Mammary epithelial cell (primary cell): ENCODE data around the gene TGM2.

Source experiments
- EZH2 ChIP-seq: IDR thresholded peaks from 2 replicates; pipeline ENCODE4 v1.6.1; 2012; ENCODE audit warnings: low read length, inconsistent platforms, borderline replicate concordance
- TF ChIP-seq, protein P1 (sequence below), 2 donors: IDR thresholded peaks in 1 of 2; conservative IDR thresholded peaks in 1 of 2; 2 replicates each; pipeline ENCODE4 v1.5.1; 2011 to 2012; ENCODE audit warnings: inconsistent platforms in 2 of 2, low read length in 2 of 2, mild to moderate bottlenecking in 2 of 2, control low read depth in 1 of 2, low read depth in 1 of 2; ENCODE audit not compliant: insufficient read depth in 1 of 2; ENCODE audit errors: extremely low read depth in 1 of 2

DNA sequence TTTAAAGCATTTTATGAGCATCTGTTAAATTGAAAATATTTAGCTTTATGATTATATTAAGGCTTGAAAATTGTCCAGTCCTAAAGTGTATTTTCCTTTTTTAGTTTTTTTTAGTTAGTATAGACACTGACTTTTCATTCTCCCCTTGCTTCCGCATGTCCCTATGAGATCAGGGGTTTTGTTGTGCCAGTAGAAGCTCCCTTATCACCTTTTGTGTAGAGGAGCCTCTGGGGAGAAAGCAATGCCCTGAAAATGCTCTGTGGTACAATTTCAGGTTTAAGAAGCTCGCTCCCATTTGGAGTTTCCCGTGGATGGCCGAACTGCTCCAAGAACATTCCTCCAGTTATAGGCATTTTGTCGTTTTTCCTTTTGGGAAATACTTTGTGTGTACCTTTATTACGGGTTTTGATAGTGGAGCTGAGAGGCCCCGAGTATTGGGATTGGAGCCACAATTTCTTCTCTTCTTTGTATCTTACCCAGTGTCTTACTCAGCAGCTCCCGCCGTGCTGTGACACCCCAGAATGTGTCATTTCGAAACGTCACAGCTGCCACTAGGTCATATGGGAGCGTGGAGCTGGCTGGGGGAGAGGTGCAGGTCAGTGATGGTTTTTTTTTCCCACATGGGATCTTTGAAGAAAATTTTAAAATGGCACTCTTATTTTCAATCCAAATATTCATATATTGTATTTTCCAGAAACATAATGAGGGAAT lies 81.6 kb downstream of the TGM2 start:
- TF ChIP-seq, protein P1, sequence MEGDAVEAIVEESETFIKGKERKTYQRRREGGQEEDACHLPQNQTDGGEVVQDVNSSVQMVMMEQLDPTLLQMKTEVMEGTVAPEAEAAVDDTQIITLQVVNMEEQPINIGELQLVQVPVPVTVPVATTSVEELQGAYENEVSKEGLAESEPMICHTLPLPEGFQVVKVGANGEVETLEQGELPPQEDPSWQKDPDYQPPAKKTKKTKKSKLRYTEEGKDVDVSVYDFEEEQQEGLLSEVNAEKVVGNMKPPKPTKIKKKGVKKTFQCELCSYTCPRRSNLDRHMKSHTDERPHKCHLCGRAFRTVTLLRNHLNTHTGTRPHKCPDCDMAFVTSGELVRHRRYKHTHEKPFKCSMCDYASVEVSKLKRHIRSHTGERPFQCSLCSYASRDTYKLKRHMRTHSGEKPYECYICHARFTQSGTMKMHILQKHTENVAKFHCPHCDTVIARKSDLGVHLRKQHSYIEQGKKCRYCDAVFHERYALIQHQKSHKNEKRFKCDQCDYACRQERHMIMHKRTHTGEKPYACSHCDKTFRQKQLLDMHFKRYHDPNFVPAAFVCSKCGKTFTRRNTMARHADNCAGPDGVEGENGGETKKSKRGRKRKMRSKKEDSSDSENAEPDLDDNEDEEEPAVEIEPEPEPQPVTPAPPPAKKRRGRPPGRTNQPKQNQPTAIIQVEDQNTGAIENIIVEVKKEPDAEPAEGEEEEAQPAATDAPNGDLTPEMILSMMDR (conservative IDR thresholded peaks at IDR 0.05 in 1 of 2, IDR thresholded peaks at IDR 0.05 in 1 of 2; ENCODE audit: extremely low read depth in 1 of 2, insufficient read depth in 1 of 2, low read depth in 1 of 2, low read length in 2 of 2): no peak
- TF ChIP-seq EZH2: no peak
